ENCODE results near the gene CDH4. TPM values are rescaled to one million over a fixed set of nuclear protein-coding genes. Genes with fewer than 3 reads are reported as not detected.

CDH4 gene
- total and polyA plus RNA-seq, 2 donors from 2014 or later, result 1.1 TPM; not detected in 1

DNA sequence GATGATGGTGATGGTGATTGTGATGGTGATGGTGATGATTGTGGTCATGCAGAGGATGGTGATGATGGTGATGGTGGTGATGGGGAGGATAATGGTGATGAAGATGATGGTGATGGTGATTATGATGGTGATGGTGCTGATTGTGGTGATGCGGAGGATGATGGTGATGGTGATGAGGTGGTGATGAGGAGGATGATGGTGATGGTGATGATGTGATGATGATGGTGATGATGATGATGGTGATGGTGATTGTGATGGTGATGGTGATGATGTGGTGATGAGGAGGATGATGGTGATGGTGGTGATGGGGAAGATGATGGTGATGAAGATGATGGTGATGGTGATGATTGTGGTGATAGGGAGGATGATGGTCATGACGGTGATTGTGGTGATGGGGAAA is 333.7 kb downstream of the CDH4 start:
- no peak for FAIRE-seq

DNA sequence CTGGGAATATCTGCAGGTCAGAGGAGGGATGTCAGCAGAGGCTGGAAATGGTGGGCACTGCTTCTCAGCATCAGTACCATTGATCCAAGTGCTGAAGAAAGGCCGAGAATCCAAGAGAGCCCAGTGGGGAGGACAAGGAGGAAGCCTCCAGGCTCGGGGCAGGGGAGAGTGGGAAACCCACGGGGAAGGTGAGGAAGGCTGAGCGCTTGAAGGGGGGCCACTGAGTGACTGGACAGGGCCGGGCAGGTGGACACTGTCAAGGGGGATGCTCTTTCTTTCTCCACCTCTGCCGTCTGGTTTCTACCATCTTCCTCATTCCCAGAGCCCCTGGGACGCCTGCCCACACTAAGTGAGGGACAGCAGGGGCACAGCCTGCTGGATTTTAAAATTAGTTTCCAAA is 335.0 kb downstream of the CDH4 start:
- Histone ChIP-seq H3K27me3 (ENCODE audit: control insufficient read depth, insufficient read depth, low read length) (no peaks in the 10 kb centered on the region), H3K9me3 (ENCODE audit: control insufficient read depth in 2 of 3, insufficient read depth in 1 of 3, low read length in 3 of 3) (no peaks in the 10 kb centered on the region), H3K9ac (ENCODE audit: low read length in 3 of 3) (no peak overlapping the region), H3K4me1 (ENCODE audit: control insufficient read depth in 2 of 3, insufficient read depth in 2 of 3, low read depth in 1 of 3, low read length in 3 of 3) (peaks cover 0 to 2% (median 0%) of the 10 kb centered on the region in 3 donors), H3K4me3 (ENCODE audit: low read length in 3 of 3) (no peak overlapping the region), H3K36me3 (ENCODE audit: control insufficient read depth in 2 of 3, insufficient read depth in 3 of 3, low read length in 3 of 3) (no peaks in the 10 kb centered on the region), H3K27ac (ENCODE audit: low read depth in 2 of 2, low read length in 2 of 2) (no peak overlapping the region)
- intact Hi-C loops (cut with DNase I), result no loop called here
- DNase-seq (peak in 1 of 5 donors; percentile 41), FAIRE-seq (no peak)
- TF ChIP-seq CTCF (IDR thresholded peaks at IDR 0.05; ENCODE audit: borderline replicate concordance, extremely low read depth, insufficient read depth), result no peak

More for the DNA sequence above, 333.7 kb downstream of the CDH4 start:
- H3K36me3 ChIP-seq (ENCODE audit: control insufficient read depth in 2 of 3, insufficient read depth in 3 of 3, low read length in 3 of 3), result no peaks in the 10 kb centered on the region
- H3K27ac ChIP-seq (ENCODE audit: low read depth in 2 of 2, low read length in 2 of 2), result no peak overlapping the region
- no peaks in the 10 kb centered on the region for H3K9me3 ChIP-seq (ENCODE audit: control insufficient read depth in 2 of 3, insufficient read depth in 1 of 3, low read length in 3 of 3)
- peaks cover 0 to 2% (median 0%) of the 10 kb centered on the region in 3 donors for H3K4me1 ChIP-seq (ENCODE audit: control insufficient read depth in 2 of 3, insufficient read depth in 2 of 3, low read depth in 1 of 3, low read length in 3 of 3)
- H3K9ac ChIP-seq (ENCODE audit: low read length in 3 of 3), result no peak overlapping the region
- TF ChIP-seq CTCF (IDR thresholded peaks at IDR 0.05; ENCODE audit: borderline replicate concordance, extremely low read depth, insufficient read depth), result no peak
- no peaks in the 10 kb centered on the region for H3K27me3 ChIP-seq (ENCODE audit: control insufficient read depth, insufficient read depth, low read length)
- H3K4me3 ChIP-seq (ENCODE audit: low read length in 3 of 3), result no peak overlapping the region
- intact Hi-C loops (cut with DNase I), result no loop called here
- DNase-seq, result no peak

DNA sequence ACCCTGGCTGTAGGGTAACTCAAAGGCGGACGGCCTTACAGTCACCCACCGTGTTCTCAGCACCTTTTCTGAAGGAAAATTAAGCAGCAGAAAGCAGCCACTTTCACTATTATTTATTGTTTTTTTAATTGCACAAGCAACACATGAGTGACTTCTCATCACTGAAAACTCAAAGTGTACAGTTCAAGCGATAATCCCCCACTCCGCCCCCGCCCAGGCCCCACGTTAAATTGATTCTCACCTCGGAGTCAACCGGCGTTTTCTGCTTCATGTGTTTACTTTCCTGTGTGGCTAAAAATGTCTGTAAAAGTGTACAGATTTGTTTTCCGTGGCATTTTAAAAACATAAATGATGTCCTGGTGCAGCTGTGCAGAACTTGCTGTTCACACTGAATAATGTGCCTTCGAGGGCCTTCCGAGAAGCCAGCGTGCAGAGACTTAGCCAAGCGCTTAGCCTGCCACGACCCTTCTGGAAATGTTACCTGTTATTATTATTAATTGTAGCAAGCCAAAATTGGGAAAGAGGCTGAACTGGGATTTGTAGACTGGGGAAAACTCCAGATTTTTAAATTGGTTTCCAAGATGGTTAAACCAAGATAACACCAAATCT is 335.7 kb downstream of the CDH4 start:
- Histone ChIP-seq H3K4me1 (ENCODE audit: control insufficient read depth in 2 of 3, insufficient read depth in 2 of 3, low read depth in 1 of 3, low read length in 3 of 3) (peaks cover 0 to 2% (median 0%) of the 10 kb centered on the region in 3 donors), H3K36me3 (ENCODE audit: control insufficient read depth in 2 of 3, insufficient read depth in 3 of 3, low read length in 3 of 3) (no peaks in the 10 kb centered on the region), H3K27ac (ENCODE audit: low read depth in 2 of 2, low read length in 2 of 2) (no peak overlapping the region), H3K4me3 (ENCODE audit: low read length in 3 of 3) (no peak overlapping the region), H3K27me3 (ENCODE audit: control insufficient read depth, insufficient read depth, low read length) (no peaks in the 10 kb centered on the region), H3K9ac (ENCODE audit: low read length in 3 of 3) (no peak overlapping the region), H3K9me3 (ENCODE audit: control insufficient read depth in 2 of 3, insufficient read depth in 1 of 3, low read length in 3 of 3) (peaks cover 0 to 3% (median 2%) of the 10 kb centered on the region in 3 donors)
- FAIRE-seq (no peak), DNase-seq (peak; percentile 43 to 56 (median 48))
- intact Hi-C loops (cut with DNase I), result no loop called here
- TF ChIP-seq CTCF (IDR thresholded peaks at IDR 0.05; ENCODE audit: borderline replicate concordance, extremely low read depth, insufficient read depth), result no peak

Data from kidney (tissue), 14 donors.